Renal cortex interstitium (tissue), 11 donors: ENCODE measurements around the gene ZNF407. TPM values are rescaled to one million over a fixed set of nuclear protein-coding genes. Genes with fewer than 3 reads are reported as not detected.

Experiments
- DNase-seq, 11 donors: peaks; one replicate each; pipeline ENCODE4 v3.0.0-alpha.2; 2013; ENCODE audit warnings: low read depth in 9 of 11, low spot score in 4 of 11; ENCODE audit errors: extremely low read depth in 1 of 11
- polyA plus RNA-seq, 3 donors: library from polyadenylated mRNA; unstranded; fragments of 120-200 nt; gene quantifications; one replicate each; pipeline ENCODE4 v1.2.1, GENCODE V29; 2013; ENCODE audit not compliant: insufficient read length in 3 of 3

The ZNF407 gene
- polyA plus RNA-seq, 3 donors, result 10.0 to 10.1 (median 10.1) TPM

DNA sequence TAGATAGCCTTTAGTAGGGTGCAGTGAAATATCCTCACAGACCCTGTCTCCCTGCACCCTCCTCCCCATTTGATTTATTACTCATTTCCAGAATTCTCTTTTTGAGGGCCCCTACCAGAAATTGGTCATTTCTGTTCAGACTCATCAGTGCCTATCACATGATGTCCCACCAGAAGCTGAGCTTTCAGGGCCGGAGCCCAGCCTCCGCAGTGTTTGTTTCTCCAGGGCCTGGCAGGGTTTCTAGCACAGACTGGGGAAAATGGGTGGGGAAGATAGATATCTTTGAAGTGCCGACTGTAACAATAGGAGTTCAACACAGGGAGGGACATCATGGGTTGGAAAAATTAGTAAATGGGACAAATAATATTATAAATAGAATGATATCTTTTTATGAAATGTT is 403.2 kb downstream of the ZNF407 start:
- DNase-seq, result no peak

DNA sequence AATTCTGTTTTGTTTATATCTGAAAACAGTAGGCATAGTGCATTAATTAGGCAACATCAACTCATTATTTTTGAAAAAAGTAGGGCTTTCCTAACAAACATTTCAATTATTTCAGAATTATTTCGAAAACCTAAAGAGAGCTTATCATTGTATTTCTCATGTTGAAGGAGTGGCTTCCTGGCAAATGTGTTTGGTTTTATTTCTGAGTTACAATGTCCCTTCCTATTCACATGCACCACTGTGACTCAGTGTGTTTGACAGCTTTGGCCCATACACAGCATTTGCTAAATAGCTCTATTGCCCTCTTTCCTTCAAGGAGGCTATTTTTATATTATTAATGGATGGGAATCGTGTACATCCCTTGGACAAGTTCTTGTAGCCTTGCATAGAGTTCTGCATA is 405.4 kb downstream of the ZNF407 start:
- no peak for DNase-seq

DNA sequence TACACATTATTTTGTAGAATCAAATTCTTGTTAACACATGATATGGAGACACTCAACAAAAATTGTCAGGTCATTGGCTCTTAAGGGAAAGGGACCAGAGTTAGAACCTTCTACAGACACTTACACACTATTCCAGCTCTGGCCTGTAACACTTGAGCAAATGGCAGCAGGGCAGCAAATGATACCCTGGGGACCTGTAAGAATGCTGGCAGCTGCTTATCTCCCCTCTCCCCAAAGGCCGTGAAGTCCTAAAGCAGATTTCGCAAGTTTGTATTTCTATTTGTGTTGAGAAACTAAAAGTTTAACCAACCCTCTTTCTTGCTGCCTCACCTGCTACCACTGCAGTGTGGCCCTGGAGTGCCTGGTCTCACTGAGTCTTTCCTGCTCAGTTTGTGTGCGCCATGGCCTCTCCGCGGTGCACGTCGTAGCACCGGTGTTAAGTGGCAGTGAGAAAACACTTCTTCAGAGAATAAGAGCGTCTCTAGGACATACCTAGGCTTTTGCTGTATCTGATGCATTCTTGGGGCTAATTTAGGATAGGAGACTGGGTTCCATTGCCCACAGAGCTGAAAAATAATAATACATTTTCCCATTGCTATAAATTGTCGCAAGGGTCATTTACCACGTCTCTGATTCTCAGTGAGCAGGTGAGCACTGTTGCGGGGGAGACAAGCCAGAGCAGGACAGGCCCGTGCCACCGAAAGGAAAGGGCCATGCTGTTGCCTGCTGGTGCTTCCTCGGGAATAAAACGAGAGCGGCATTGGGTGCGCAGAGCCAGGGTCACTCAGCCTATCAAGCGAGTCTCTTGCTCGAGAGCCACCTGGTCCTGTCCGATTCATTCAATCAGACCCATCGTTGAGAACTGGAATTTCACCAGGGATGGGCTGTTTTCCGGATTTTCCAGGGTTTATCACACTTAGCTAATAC is 406.4 kb downstream of the ZNF407 start:
- DNase-seq, result no peak

DNA sequence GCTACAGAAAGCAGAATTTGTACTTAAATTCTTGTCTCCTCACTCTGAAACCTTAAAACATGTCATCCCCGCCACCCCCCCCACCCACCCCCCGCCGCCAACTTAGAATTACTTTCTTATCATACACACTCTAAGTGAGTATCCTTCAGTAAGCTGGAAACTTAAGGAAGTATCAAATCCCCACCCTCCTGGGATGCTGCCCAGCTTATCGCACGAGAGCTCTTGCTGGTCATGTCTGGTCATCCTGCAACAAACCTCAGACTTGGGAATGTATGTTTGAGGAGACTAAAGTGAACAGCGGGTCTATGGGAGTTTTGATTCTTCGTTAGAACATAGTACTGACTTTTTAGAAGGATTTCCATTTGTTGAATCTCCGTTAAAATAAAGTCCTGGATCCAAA is 408.0 kb downstream of the ZNF407 start:
- DNase-seq, result no peak

DNA sequence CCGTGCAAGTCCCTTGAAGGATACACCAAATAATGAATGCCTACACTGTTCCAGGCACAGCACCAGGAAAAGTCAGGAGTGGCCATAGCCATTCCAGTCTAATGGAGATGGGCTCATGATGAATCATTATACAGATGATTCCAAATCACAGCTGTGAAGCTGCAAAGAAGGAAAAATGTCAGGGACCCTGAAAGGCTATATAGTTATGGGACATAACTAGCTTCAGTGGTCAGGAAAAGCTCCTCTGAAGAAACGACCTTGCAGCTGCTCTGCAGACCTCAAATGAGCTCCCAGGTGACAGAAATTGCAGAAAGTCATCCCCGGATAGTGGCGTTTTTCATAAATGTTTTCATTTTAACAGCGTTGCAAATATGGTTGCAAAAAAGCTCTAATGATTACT is 410.5 kb downstream of the ZNF407 start:
- no peak for DNase-seq

DNA sequence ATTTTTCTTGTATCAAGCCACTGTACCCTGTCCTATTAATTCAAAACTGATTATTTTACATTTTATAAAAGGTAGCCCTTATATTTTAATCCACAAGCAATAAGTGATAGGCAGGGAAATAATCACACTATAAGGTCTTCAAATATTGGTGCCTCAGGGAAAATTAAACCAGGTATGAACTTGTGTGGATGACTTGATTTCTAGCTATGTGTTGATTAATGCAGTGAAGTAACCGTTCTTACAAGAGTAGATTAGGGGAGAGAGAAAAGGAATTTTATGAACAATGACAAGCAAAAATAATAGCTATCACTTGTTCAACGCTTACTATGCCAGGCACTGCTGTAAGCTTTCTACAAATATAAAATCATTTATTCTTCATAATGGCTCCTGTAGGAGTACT is 411.6 kb downstream of the ZNF407 start:
- no peak for DNase-seq

DNA sequence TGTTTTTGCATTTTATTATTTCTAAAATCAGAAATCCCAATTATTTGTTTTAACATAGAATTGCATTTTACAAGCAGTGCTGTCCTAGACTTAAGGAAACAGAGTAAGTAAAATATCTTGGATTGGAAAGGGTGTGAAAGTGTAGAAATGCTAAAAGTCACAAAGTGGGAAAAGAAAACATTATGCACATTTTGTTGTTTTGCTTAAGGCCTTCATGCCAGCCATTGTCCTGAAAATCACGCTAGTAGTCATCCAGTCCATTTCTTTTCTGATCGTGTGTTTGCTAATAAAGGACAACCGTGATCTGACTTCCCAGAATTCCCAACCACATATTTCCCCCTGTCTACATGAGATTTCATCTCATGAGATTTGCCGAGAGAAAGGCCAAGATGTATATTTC is 412.2 kb downstream of the ZNF407 start:
- no peak for DNase-seq

DNA sequence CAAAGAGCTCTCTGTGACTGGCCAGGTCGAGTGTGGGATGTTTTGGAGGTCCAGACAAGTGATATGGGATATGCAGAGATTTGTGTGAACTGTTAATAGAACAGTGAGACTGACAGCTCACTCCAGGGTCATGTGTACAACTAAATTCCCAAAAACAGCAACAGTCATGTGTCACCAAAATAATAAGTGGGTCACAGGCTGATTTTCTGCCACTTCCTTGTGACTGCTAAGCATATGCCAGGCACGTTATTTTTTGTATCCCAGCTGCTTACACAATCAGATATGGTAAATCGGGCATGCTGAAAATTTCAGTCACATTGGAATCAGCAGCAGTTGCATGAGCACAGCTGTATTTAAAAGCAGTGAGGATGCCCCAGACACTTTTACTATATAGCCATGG is 412.6 kb downstream of the ZNF407 start:
- no peak for DNase-seq

DNA sequence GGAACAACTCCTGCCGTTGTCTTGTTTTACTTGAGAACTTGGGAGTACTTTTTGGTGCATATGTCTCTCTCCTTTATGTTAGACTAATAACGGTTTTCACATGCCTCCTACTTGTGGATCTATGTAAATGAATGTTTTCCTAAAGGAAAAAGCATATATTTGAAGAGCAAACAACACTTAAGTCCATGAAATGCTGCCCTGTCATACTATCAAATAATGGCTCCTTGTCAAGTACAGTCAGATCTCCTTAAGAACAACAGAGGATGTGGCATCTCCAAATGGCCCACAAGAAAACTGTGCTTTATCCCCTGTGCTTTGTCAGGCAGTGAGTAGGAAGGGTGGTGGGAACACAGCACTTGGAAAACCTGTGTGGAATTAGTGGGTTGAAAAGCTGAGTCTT is 413.0 kb downstream of the ZNF407 start:
- no peak for DNase-seq

DNA sequence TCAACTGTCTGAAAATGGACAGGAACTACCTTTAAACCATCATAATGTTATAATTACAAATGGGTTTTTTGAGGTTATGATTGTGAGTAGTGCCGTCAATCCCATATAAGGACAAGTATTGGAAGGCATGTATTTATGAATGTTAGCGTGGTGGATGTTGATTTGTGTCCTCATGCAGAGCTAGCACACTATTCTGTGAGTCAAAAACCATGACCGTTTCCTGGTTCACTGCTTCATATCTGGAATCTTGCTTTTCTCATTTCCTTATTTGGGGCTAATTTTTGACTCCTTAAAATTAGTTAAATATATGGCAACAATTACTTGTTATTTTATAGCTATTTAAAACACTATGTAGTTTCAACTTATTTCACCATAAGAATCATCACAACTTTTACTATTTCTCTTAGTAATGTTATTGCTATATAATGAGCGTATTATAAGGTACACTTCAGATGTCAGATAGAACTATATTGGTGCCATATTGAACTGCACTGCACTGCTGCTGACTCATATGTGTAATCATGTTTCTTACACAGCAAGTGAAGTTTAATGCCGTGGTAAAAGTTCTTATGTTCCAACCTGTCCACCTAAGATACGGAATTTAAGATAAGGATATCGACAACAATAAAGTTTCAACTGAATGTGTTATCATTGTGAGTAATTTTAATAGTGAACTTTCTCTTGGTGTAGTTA is 418.5 kb downstream of the ZNF407 start:
- DNase-seq, result no peak

DNA sequence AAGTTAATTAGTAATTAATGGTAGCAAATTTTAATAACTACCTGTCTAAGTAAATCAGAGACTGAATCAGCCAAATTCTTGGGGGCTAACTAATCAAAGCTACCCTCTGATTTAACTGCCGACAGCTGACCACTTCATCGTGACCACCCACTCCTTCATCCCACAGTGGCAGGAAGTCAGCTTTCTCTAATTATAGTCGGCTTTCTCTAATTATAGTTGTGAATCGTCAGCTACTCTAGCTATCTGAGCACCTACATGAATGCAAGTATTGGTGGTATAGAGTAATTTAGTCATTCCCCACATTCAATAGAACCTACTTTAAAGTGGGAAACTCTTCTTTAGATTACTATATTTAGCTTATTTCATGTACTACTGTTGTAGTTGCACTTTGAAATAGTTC is 425.8 kb downstream of the ZNF407 start:
- no peak for DNase-seq

DNA sequence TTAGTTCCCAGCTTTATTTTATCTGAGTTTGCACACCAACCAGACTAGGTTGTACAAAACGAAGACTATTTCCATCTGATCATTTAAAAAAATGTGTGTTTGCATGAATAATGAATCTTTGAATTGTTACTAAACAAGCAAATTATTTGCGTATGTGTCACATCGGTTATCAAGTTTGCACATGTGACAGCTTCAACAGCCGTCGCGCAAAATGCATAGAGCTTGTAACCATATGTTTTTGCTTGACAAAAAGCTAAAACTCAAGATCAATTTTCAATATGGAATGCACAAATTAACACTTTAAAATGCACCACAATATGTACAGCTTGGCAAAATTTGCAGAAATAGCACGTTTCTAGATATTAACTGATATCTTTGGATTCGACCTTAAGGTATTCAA is 427.2 kb downstream of the ZNF407 start:
- DNase-seq, result no peak

DNA sequence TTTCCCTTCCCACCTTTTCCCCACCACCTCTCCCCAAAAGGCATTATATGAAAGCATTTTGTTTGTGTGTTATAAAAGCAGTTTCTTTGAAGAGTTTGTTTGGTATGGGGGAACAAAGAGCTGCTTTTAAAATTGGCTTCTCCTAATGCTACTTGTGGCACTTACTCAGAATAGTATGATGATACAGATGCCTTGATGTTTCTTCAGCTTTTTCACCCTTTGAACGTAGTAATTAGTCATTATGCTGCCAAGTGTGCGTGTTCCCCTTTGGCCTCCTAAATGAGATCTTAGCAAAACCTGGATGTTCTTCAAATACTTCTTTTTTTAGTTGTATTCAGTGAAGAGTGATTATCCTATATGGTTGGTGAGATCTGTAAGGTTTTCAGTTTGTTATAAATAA is 427.9 kb downstream of the ZNF407 start:
- DNase-seq, result no peak

DNA sequence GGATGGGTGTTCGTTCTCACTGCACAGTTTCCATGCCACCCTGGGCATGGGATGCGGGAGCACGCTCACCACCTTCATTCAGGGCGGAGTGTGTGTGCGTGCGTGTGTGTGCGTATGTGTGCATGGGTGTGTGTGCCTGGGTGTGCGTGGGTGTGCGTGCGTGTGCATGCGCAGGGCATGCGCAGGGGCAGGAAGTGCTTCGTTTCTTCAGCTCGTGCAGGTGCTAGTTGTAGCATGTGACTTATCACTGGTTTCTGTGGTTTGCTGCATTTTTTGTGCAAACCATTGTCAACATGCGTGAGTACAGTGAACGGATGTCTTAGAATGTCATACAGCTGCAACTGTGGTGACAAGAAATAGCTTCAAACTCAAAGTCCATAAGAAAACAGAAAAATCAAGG is 431.8 kb downstream of the ZNF407 start:
- no peak for DNase-seq

DNA sequence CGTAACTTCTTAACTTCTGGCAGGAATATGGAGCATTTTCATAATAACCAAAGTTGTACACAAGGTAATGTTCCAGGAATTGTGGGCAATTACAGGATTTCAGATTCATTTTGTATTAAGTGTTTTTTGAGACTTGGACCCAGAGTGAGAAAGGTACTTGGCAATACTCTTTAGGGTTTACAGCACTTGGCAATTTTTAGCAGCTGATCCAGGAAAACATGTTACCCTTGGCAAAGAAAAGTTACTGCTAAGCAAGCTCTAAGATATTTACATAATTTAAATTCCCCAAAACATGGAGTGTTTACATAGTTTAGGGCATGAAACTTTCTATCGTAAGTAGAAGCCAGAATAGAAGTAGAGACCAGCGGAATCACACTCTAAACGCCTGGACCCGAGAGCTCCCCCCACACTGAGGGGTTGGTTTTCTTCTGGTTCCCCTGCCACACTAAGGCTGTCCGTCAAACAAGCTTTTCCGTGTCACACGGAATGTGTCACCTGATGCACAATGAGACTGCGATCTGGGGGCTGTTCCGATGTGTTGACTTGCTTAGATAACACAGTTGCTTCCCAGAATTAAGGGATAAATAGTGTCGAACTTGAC is 434.1 kb downstream of the ZNF407 start:
- DNase-seq, result no peak

DNA sequence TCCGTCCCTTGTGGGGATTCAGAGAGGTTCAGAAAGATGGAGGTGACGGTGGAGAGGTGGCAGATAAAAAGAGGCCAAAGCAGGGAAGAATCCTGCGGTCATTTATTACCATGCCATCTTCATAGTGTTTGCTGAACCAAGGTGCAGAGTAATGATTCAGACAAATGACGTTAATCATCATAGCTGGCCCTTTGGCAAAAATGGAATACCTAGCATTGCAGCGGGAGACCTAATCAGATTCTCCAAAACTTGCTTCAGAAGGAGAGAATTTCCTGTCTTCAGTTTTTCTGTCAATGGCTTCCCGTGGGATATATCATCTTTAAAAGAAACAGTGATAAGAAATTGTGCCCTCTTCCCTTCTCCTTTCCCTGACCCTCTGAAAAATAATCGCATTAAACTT is 435.8 kb downstream of the ZNF407 start:
- no peak for DNase-seq

DNA sequence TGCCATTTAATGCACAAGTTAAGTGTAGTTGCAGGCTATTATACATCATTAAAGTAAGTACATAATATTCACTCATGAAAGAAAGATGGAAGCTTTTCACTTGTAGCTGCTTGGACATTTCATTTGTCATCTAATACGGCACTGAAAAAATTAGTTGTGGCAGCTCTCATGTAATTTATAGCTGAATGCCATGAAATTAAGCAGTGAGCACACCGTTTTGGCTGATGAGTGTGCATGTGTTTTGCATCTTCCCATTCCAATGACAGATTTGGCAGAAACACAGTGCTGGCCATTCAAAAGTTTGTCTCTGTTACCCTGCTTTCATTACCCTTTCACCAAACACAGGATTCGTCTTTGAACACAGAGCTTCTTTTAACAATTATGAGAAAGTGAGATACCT is 437.3 kb downstream of the ZNF407 start:
- DNase-seq, result no peak

DNA sequence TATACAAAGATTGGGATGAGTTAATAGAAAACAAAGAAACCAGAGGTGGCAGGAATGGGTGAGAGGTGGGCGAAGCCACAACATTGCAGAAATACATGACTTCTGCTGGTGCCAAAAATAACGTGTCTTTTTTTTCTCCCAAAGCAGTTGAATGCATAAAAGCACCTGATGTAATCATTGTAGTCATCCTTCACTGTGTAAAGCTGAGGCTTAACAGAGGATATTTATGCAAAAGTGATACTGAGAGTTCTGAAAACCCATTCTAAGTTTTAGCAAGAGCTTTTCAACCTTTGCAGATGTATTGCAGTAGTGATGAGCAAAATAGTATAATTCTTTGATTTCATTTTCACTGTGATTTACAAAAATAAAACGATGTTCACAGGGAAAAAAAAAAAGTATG is 438.3 kb downstream of the ZNF407 start:
- no peak for DNase-seq

DNA sequence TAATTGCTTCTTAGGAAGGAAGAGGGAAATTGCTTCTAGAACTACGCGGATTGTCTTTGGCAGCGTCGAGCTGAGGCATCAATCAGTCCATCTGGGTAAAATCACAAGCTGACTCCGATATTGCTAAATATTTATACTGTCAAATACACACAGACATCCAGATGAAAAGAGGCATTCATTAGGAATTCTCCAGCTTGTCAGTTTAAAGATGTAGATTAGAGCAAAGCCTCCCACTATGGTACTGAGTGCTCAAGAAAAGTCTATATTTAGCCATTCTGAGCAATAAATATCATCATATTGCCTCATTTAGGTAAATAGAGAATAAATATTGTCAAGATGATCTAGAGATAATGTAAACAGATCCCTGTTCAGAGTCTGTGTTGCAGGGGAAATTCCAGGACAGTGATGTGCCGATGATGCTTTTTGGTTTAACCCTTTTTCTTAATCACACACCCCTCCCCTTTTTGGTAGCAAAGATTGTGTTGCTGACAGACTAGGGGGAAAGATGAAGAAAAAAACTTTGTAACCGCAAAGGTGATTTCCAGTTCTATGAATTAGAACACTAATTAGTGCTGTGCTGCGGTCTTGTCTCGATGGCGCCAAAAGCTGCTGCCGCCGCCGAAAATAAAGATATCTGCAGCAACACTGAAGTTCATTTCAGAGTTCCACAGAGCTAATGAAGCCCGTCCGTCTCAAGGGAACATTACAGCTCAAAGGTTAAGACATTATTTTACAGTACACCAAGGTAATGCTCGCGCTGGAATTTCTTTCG is 439.4 kb downstream of the ZNF407 start:
- DNase-seq, result peak in 1 of 11 donors; percentile 11

DNA sequence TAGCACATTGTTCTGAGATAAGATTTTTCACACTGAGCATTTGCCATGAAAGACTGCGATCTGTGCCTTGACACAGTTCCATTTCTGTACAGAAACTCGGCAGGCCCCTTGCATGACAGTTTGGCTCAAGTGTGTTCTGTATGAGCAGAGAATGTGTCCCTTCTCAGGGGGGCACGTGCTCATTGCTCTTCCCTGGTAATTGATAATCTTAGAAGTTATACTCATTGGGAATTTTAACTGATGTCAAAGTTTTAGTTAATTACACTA is 440.0 kb downstream of the ZNF407 start:
- DNase-seq, result no peak
